GM12878 (cell line): ENCODE results near the gene VCP. TPM values are rescaled to one million over a fixed set of nuclear protein-coding genes. Genes with fewer than 3 reads are reported as not detected.

ENCODE experiments used
- ATAC-seq: fragments of 200-7000 bp; cut with Tn5 transposase; 3 replicates; pipeline ENCODE4 v1.9.1; 2020; ENCODE audit warnings: mild to moderate bottlenecking, moderate library complexity
- BruUV-seq: library from RNA; stranded (reverse); fragments of 400-500 nt; replicated peaks from 2 replicates; lab custom pipeline; 2021; lab: Mats Ljungman, UMichigan
- CTCF ChIA-PET: fragments of 300-600 bp; sonication (Branson Sonifier 250); formaldehyde crosslinking; extraction: SDS; loops from one replicate; lab custom pipeline; 2021; ENCODE audit warnings: inconsistent platforms; lab: Yijun Ruan, JAX
- POLR2A ChIA-PET: fragments of 350-600 bp; formaldehyde crosslinking; extraction: SDS; loops from one replicate; lab custom pipeline; 2021; ENCODE audit warnings: inconsistent platforms; lab: Charles Lee
- RAD21 ChIA-PET: fragments of 300-600 bp; sonication (Branson Sonifier 250); formaldehyde crosslinking; loops from one replicate; lab custom pipeline; 2023; ENCODE audit warnings: antibody characterized with exemption; ENCODE audit not compliant: unreplicated experiment; lab: Charles Lee
- SMC1A ChIA-PET: fragments of 300-600 bp; sonication (Branson Sonifier 250); formaldehyde crosslinking; loops from one replicate; lab custom pipeline; 2023; ENCODE audit not compliant: unreplicated experiment, uncharacterized antibody; lab: Charles Lee
- DNase-seq: peaks from one replicate; pipeline ENCODE4 v3.0.0-alpha.2; 2011; ENCODE audit warnings: low read depth, low spot score
- FAIRE-seq: peaks from 3 replicates; lab custom pipeline; 2011; peaks lifted over from hg19 to GRCh38; lab: Jason Lieb, UNC
- H2AFZ ChIP-seq: 2 replicates; pipeline ENCODE4 v1.6.0; 2011; ENCODE audit warnings: low read depth, low read length, control low read depth; ENCODE audit not compliant: control insufficient read depth
- H3K27ac ChIP-seq: 2 replicates; pipeline ENCODE4 v1.5.1; 2011; ENCODE audit warnings: control low read depth; ENCODE audit not compliant: control insufficient read depth, insufficient read depth
- H3K27me3 ChIP-seq, 2 experiments: replicated peaks in 1 of 2; 2 replicates each; pipeline versions ENCODE4 v1.6.0 to v1.6.1; 2011; ENCODE audit warnings: low read length in 1 of 2; ENCODE audit not compliant: control insufficient read depth in 2 of 2, insufficient read depth in 2 of 2
- H3K36me3 ChIP-seq, 2 experiments: 2 replicates each; pipeline ENCODE4 v1.5.1; 2011; ENCODE audit warnings: low read length in 1 of 2; ENCODE audit not compliant: control insufficient read depth in 2 of 2, insufficient read depth in 2 of 2
- H3K4me1 ChIP-seq: 2 replicates; pipeline ENCODE4 v1.6.1; 2011; ENCODE audit warnings: mild to moderate bottlenecking, low read length, moderate library complexity, mixed read lengths; ENCODE audit not compliant: control insufficient read depth, insufficient read depth
- H3K4me2 ChIP-seq: 2 replicates; pipeline ENCODE4 v1.6.0; 2011; ENCODE audit warnings: control low read depth; ENCODE audit not compliant: control insufficient read depth, insufficient read depth
- H3K4me3 ChIP-seq: fragments of 200-600 bp; sonication (generic); 2 replicates; pipeline ENCODE4 v1.5.1; 2016
- H3K79me2 ChIP-seq: 2 replicates; pipeline ENCODE4 v1.6.0; 2011; ENCODE audit warnings: low read length; ENCODE audit not compliant: control insufficient read depth, insufficient read depth
- H3K9ac ChIP-seq: 2 replicates; pipeline ENCODE4 v1.8.0; 2011; ENCODE audit warnings: low read length, control low read depth, mixed read lengths; ENCODE audit not compliant: control insufficient read depth, insufficient read depth
- H3K9me3 ChIP-seq: replicated peaks from 3 replicates; pipeline ENCODE4 v1.5.1; 2011; ENCODE audit warnings: mild to moderate bottlenecking, low read length; ENCODE audit not compliant: control insufficient read depth, insufficient read depth
- H4K20me1 ChIP-seq: 2 replicates; pipeline ENCODE4 v1.6.0; 2011; ENCODE audit not compliant: control insufficient read depth, insufficient read depth
- BHLHE40 ChIP-seq, 2 experiments: fragments of 450-650 bp in 1 of 2; IDR thresholded peaks; 2 replicates each; pipeline ENCODE4 v1.6.1; 2011 to 2017; ENCODE audit warnings: low read depth in 2 of 2, borderline replicate concordance in 1 of 2, improper control_type of control experiment in 1 of 2, low read length in 1 of 2, mild to moderate bottlenecking in 1 of 2
- CHD4 ChIP-seq: fragments of 200-600 bp; sonication (generic); IDR thresholded peaks from 2 replicates; pipeline ENCODE4 v1.6.1; 2016; ENCODE audit warnings: mild to moderate bottlenecking
- EGR1 ChIP-seq, 2 experiments: IDR thresholded peaks; 1 replicate in 1 of 2; 2 replicates in 1 of 2; pipeline ENCODE4 v1.6.1; 2011 to 2012; ENCODE audit warnings: low read depth in 2 of 2, low read length in 2 of 2, borderline replicate concordance in 1 of 2, mild to moderate bottlenecking in 1 of 2, moderate library complexity in 1 of 2
- ESRRA ChIP-seq: IDR thresholded peaks from 2 replicates; pipeline ENCODE4 v1.6.1; 2012; ENCODE audit warnings: mild to moderate bottlenecking, low read length, improper control_type of control experiment
- HSF1 ChIP-seq: fragments of 150-350 bp; IDR thresholded peaks from 2 replicates; pipeline ENCODE4 v1.6.1; 2014; ENCODE audit warnings: mild to moderate bottlenecking, low read depth, low read length
- IKZF2 ChIP-seq, 2 experiments: fragments of 450-650 bp; IDR thresholded peaks; 2 replicates each; pipeline ENCODE4 v1.6.1; 2017; ENCODE audit warnings: mild to moderate bottlenecking in 2 of 2, moderate library complexity in 2 of 2
- LARP7 ChIP-seq: fragments of 450-650 bp; IDR thresholded peaks from 2 replicates; pipeline ENCODE4 v1.6.1; 2017; ENCODE audit warnings: mild to moderate bottlenecking
- MTA3 ChIP-seq: IDR thresholded peaks from 2 replicates; pipeline ENCODE4 v1.6.1; 2012; ENCODE audit warnings: low read length, inconsistent platforms, borderline replicate concordance
- MYC ChIP-seq: IDR thresholded peaks from 2 replicates; pipeline ENCODE4 v1.6.1; 2011; ENCODE audit warnings: mild to moderate bottlenecking, low read length, moderate library complexity, inconsistent platforms; ENCODE audit not compliant: insufficient read depth, insufficient replicate concordance, insufficient read length, severe bottlenecking
- NR2C2 ChIP-seq: IDR thresholded peaks from 2 replicates; pipeline ENCODE4 v1.6.1; 2011; ENCODE audit warnings: borderline replicate concordance, low read depth; ENCODE audit not compliant: control insufficient read depth, insufficient read length
- RBBP5 ChIP-seq: fragments of 200-600 bp; sonication (generic); conservative IDR thresholded peaks from 2 replicates; pipeline ENCODE4 v1.6.1; 2016
- RELA ChIP-seq: fragments of 450-650 bp; IDR thresholded peaks from 2 replicates; pipeline ENCODE4 v1.8.0; 2014; ENCODE audit warnings: borderline replicate concordance; ENCODE audit not compliant: partially characterized antibody
- RELB ChIP-seq: fragments of 450-650 bp; IDR thresholded peaks from 2 replicates; pipeline ENCODE4 v1.6.1; 2017; ENCODE audit warnings: low read depth, mild to moderate bottlenecking, moderate library complexity
- WGBS: methylation state at CpG from one replicate; pipeline ENCODE4 v1.1.6; 2016; ENCODE audit warnings: low lambda C conversion rate; ENCODE audit not compliant: insufficient replicate concordance, insufficient coverage; ENCODE audit errors: missing lambda C conversion rate; 5-methylcytosine and 5-hydroxymethylcytosine counted together
- in situ Hi-C: fragments of 300-500 bp; cut with MboI; formaldehyde crosslinking; loops from 9 replicates; pipeline ENCODE4 v1.14.3; 2018; ENCODE audit warnings: mixed read lengths
- intact Hi-C: fragments of 100-400 bp; cut with micrococcal nuclease; formaldehyde crosslinking; loops from one replicate; pipeline ENCODE4 v1.14.2; 2022; ENCODE audit not compliant: unreplicated experiment
- polyA plus RNA-seq, 11 experiments: library from polyadenylated mRNA; depleted of rRNA in 4 of 11; unstranded in 6 of 11; stranded (reverse) in 5 of 11; fragments of >200 nt; fragmentation: Nextera tagmentation in 4 of 11; fragmentation: Illumina TruSeq in 1 of 11; extraction: Ambion mirVana in 4 of 11; extraction: Trizol in 1 of 11; gene quantifications; 1 replicate in 1 of 11; 2 replicates in 10 of 11; pipeline versions ENCODE4 v1.2.1 to v1.2.3, GENCODE V29; 2011 to 2016; ENCODE audit warnings: inconsistent platforms in 2 of 11, missing spikeins in 2 of 11, low read depth in 1 of 11
- total RNA-seq, 4 experiments: library from RNA; depleted of rRNA in 3 of 4; stranded (reverse); fragments of >200 nt in 3 of 4; fragmentation: Illumina TruSeq in 1 of 4; extraction: Trizol in 1 of 4; gene quantifications; 2 replicates each; pipeline versions ENCODE4 v1.2.1 to v1.2.3, GENCODE V29; 2013 to 2021

VCP gene
- total and polyA plus RNA-seq, 10 of the 15 experiments (the other 5 are each of a cell fraction or from before 2014, with no cell fraction given), result 7.4 to 327 (median 244) TPM

GRCh38 chr9:35033101-35033500 lies 39.3 kb downstream of the VCP start:
- in situ Hi-C loops, result no loop called here
- intact Hi-C loops, result no loop called here
- SMC1A ChIA-PET, result interaction anchor here (1.3 to 1.4 kb wide), 2 partner anchors 42 to 47 kb away, joined by 3 read pairs; partner anchors contain the start of gene FANCG
- no peak overlapping the region for H3K27ac ChIP-seq
- H2AFZ ChIP-seq, result no peak overlapping the region
- H3K79me2 ChIP-seq, result no peaks in the 10 kb centered on the region
- FAIRE-seq (no peak), ATAC-seq (no peak), DNase-seq (no peak)
- H3K9me3 ChIP-seq, result no peaks in the 10 kb centered on the region; the same call in 2 of the 3 replicates
- RAD21 ChIA-PET, result no interaction called here
- H3K4me3 ChIP-seq, result no peak overlapping the region
- no TSS peak for BruUV-seq
- POLR2A ChIA-PET, result no interaction called here
- no peaks in the 10 kb centered on the region for H4K20me1 ChIP-seq
- WGBS, result 81% methylated on average over 2 of the region's 2 CpGs
- H3K36me3 ChIP-seq, result no peaks in the 10 kb centered on the region
- TF ChIP-seq BHLHE40 (IDR thresholded peaks at IDR 0.05; ENCODE audit: borderline replicate concordance in 1 of 2, low read depth in 2 of 2, low read length in 1 of 2) (no peak), ESRRA (no peak), MTA3 (no peak)
- TF ChIP-seq, all 136 proteins: peak for 0
- CTCF ChIA-PET, result no interaction called here
- Histone ChIP-seq H3K4me2 (no peak overlapping the region), H3K4me1 (no peaks in the 10 kb centered on the region), H3K27me3 (no peaks in the 10 kb centered on the region), H3K9ac (no peak overlapping the region)

- no peak for TF ChIP-seq EGR1 (IDR thresholded peaks at IDR 0.05; ENCODE audit: borderline replicate concordance in 1 of 2, low read depth in 2 of 2, low read length in 2 of 2)
- TF ChIP-seq RELA, result no peak
- no peak for TF ChIP-seq RELB
- TF ChIP-seq CHD4, result no peak
- TF ChIP-seq IKZF2 (IDR thresholded peaks at IDR 0.05), result no peak
- no peak for TF ChIP-seq RBBP5
- TF ChIP-seq NR2C2, result no peak
- TF ChIP-seq MYC, result no peak
- TF ChIP-seq HSF1, result no peak
- no peak for TF ChIP-seq LARP7
These were observed 42.6 kb downstream of the VCP start for GRCh38 chr9:35029852-35030251.

More at GRCh38 chr9:35029852-35030251, 42.6 kb downstream of the VCP start:
- no TSS peak for BruUV-seq
- Histone ChIP-seq H4K20me1 (no peaks in the 10 kb centered on the region), H3K9me3 (no peaks in the 10 kb centered on the region; the same call in 2 of the 3 replicates), H3K27ac (no peak overlapping the region), H3K27me3 (no peaks in the 10 kb centered on the region), H2AFZ (no peak overlapping the region), H3K79me2 (no peaks in the 10 kb centered on the region), H3K36me3 (no peaks in the 10 kb centered on the region), H3K4me3 (no peak overlapping the region), H3K9ac (no peak overlapping the region), H3K4me1 (no peaks in the 10 kb centered on the region), H3K4me2 (no peak overlapping the region)
- intact Hi-C loops (no loop called here), in situ Hi-C loops (no loop called here)
- ATAC-seq (no peak), FAIRE-seq (no peak), DNase-seq (no peak)
- ChIA-PET RAD21 (no interaction called here), POLR2A (no interaction called here), CTCF (interaction anchor here (2.0 to 7.2 kb wide), 2 partner anchors 21 to 67 kb away, joined by 4 to 39 read pairs; partner anchors contain the start of gene PIGO), SMC1A (interaction anchor here (1.0 kb wide), 1 partner anchor 17 kb away, joined by 4 read pairs; no protein-coding TSS in a partner anchor)
- 96% methylated on average over 2 of the region's 2 CpGs for WGBS
